ENCODE data around the gene CHST11.
"Not testable (repeated sequence)": the region's sequence is repeated elsewhere in the genome, so short reads cannot be mapped to it uniquely, and the experiment has no call there.

Gene CHST11

GRCh38 chr12:104527653-104528052, 70.9 kb downstream of the CHST11 start:
- H3K4me3 ChIP-seq (ENCODE audit: low read length in 2 of 2); H3K27ac ChIP-seq (ENCODE audit: low read length); H3K36me3 ChIP-seq (ENCODE audit: control insufficient read depth in 2 of 2, insufficient read depth in 2 of 2, low read length in 2 of 2); H3K9me3 ChIP-seq (ENCODE audit: control insufficient read depth in 2 of 2, low read length in 2 of 2); H3K27me3 ChIP-seq (ENCODE audit: control insufficient read depth in 1 of 2, insufficient read depth in 2 of 2, low read length in 2 of 2); H3K9ac ChIP-seq (ENCODE audit: low read length in 2 of 2): not testable (repeated sequence)
- H3K4me1 ChIP-seq (ENCODE audit: control insufficient read depth, insufficient read depth, low read length): peaks cover 13% of the 10 kb centered on the region

- Histone ChIP-seq H3K9ac (ENCODE audit: low read length in 2 of 2) (no peak overlapping the region), H3K27me3 (ENCODE audit: control insufficient read depth in 1 of 2, insufficient read depth in 2 of 2, low read length in 2 of 2) (no peaks in the 10 kb centered on the region), H3K27ac (ENCODE audit: low read length) (no peak overlapping the region), H3K36me3 (ENCODE audit: control insufficient read depth in 2 of 2, insufficient read depth in 2 of 2, low read length in 2 of 2) (no peaks in the 10 kb centered on the region), H3K4me1 (ENCODE audit: control insufficient read depth, insufficient read depth, low read length) (peaks cover 8% of the 10 kb centered on the region), H3K9me3 (ENCODE audit: control insufficient read depth in 2 of 2, low read length in 2 of 2) (no peaks in the 10 kb centered on the region), H3K4me3 (ENCODE audit: low read length in 2 of 2) (no peak overlapping the region)
These were observed 72.6 kb downstream of the CHST11 start for GRCh38 chr12:104529130-104529874.

- H3K27me3 ChIP-seq (ENCODE audit: control insufficient read depth in 1 of 2, insufficient read depth in 2 of 2, low read length in 2 of 2): no peaks in the 10 kb centered on the region
- no peaks in the 10 kb centered on the region for H3K4me1 ChIP-seq (ENCODE audit: control insufficient read depth, insufficient read depth, low read length)
- no peak overlapping the region for H3K4me3 ChIP-seq (ENCODE audit: low read length in 2 of 2)
- no peak overlapping the region for H3K9ac ChIP-seq (ENCODE audit: low read length in 2 of 2)
- H3K36me3 ChIP-seq (ENCODE audit: control insufficient read depth in 2 of 2, insufficient read depth in 2 of 2, low read length in 2 of 2): no peaks in the 10 kb centered on the region
- H3K27ac ChIP-seq (ENCODE audit: low read length): no peak overlapping the region
- H3K9me3 ChIP-seq (ENCODE audit: control insufficient read depth in 2 of 2, low read length in 2 of 2): no peaks in the 10 kb centered on the region
These were observed 75.9 kb downstream of the CHST11 start for GRCh38 chr12:104532636-104533035.

- no peaks in the 10 kb centered on the region for H3K4me1 ChIP-seq (ENCODE audit: control insufficient read depth, insufficient read depth, low read length)
- no peak overlapping the region for H3K27ac ChIP-seq (ENCODE audit: low read length)
- H3K9ac ChIP-seq (ENCODE audit: low read length in 2 of 2): no peak overlapping the region
- H3K36me3 ChIP-seq (ENCODE audit: control insufficient read depth in 2 of 2, insufficient read depth in 2 of 2, low read length in 2 of 2): no peaks in the 10 kb centered on the region
- H3K4me3 ChIP-seq (ENCODE audit: low read length in 2 of 2): no peak overlapping the region
- no peaks in the 10 kb centered on the region for H3K27me3 ChIP-seq (ENCODE audit: control insufficient read depth in 1 of 2, insufficient read depth in 2 of 2, low read length in 2 of 2)
- H3K9me3 ChIP-seq (ENCODE audit: control insufficient read depth in 2 of 2, low read length in 2 of 2): no peaks in the 10 kb centered on the region
These were observed 76.4 kb downstream of the CHST11 start for GRCh38 chr12:104533134-104533533.

GRCh38 chr12:104534162-104534856, 77.6 kb downstream of the CHST11 start:
- no peaks in the 10 kb centered on the region for H3K9me3 ChIP-seq (ENCODE audit: control insufficient read depth in 2 of 2, low read length in 2 of 2)
- no peak overlapping the region for H3K27ac ChIP-seq (ENCODE audit: low read length)
- H3K27me3 ChIP-seq (ENCODE audit: control insufficient read depth in 1 of 2, insufficient read depth in 2 of 2, low read length in 2 of 2): no peaks in the 10 kb centered on the region
- H3K4me3 ChIP-seq (ENCODE audit: low read length in 2 of 2): no peak overlapping the region
- H3K36me3 ChIP-seq (ENCODE audit: control insufficient read depth in 2 of 2, insufficient read depth in 2 of 2, low read length in 2 of 2): no peaks in the 10 kb centered on the region
- no peak overlapping the region for H3K9ac ChIP-seq (ENCODE audit: low read length in 2 of 2)
- H3K4me1 ChIP-seq (ENCODE audit: control insufficient read depth, insufficient read depth, low read length): no peaks in the 10 kb centered on the region

GRCh38 chr12:104534857-104535248, 78.1 kb downstream of the CHST11 start:
- no peak overlapping the region for H3K27ac ChIP-seq (ENCODE audit: low read length)
- H3K4me1 ChIP-seq (ENCODE audit: control insufficient read depth, insufficient read depth, low read length): no peaks in the 10 kb centered on the region

GRCh38 chr12:104535369-104535768, 78.6 kb downstream of the CHST11 start:
- Histone ChIP-seq H3K9ac (ENCODE audit: low read length in 2 of 2) (no peak overlapping the region), H3K27me3 (ENCODE audit: control insufficient read depth in 1 of 2, insufficient read depth in 2 of 2, low read length in 2 of 2) (no peaks in the 10 kb centered on the region), H3K36me3 (ENCODE audit: control insufficient read depth in 2 of 2, insufficient read depth in 2 of 2, low read length in 2 of 2) (no peaks in the 10 kb centered on the region), H3K4me1 (ENCODE audit: control insufficient read depth, insufficient read depth, low read length) (no peaks in the 10 kb centered on the region), H3K9me3 (ENCODE audit: control insufficient read depth in 2 of 2, low read length in 2 of 2) (no peaks in the 10 kb centered on the region), H3K4me3 (ENCODE audit: low read length in 2 of 2) (no peak overlapping the region), H3K27ac (ENCODE audit: low read length) (no peak overlapping the region)

More at GRCh38 chr12:104534857-104535248, 78.1 kb downstream of the CHST11 start:
- no peaks in the 10 kb centered on the region for H3K27me3 ChIP-seq (ENCODE audit: control insufficient read depth in 1 of 2, insufficient read depth in 2 of 2, low read length in 2 of 2)
- no peak overlapping the region for H3K9ac ChIP-seq (ENCODE audit: low read length in 2 of 2)
- no peak overlapping the region for H3K4me3 ChIP-seq (ENCODE audit: low read length in 2 of 2)
- no peaks in the 10 kb centered on the region for H3K36me3 ChIP-seq (ENCODE audit: control insufficient read depth in 2 of 2, insufficient read depth in 2 of 2, low read length in 2 of 2)
- H3K9me3 ChIP-seq (ENCODE audit: control insufficient read depth in 2 of 2, low read length in 2 of 2): no peaks in the 10 kb centered on the region

- no peak overlapping the region for H3K9ac ChIP-seq (ENCODE audit: low read length in 2 of 2)
- H3K27ac ChIP-seq (ENCODE audit: low read length): no peak overlapping the region
- H3K9me3 ChIP-seq (ENCODE audit: control insufficient read depth in 2 of 2, low read length in 2 of 2): no peaks in the 10 kb centered on the region
- no peak overlapping the region for H3K4me3 ChIP-seq (ENCODE audit: low read length in 2 of 2)
- H3K36me3 ChIP-seq (ENCODE audit: control insufficient read depth in 2 of 2, insufficient read depth in 2 of 2, low read length in 2 of 2): no peaks in the 10 kb centered on the region
- H3K4me1 ChIP-seq (ENCODE audit: control insufficient read depth, insufficient read depth, low read length): no peaks in the 10 kb centered on the region
- H3K27me3 ChIP-seq (ENCODE audit: control insufficient read depth in 1 of 2, insufficient read depth in 2 of 2, low read length in 2 of 2): no peaks in the 10 kb centered on the region
These were observed 80.1 kb downstream of the CHST11 start for GRCh38 chr12:104536841-104537240.

GRCh38 chr12:104538056-104538455, 81.3 kb downstream of the CHST11 start:
- Histone ChIP-seq H3K4me3 (ENCODE audit: low read length in 2 of 2) (no peak overlapping the region), H3K27me3 (ENCODE audit: control insufficient read depth in 1 of 2, insufficient read depth in 2 of 2, low read length in 2 of 2) (no peaks in the 10 kb centered on the region), H3K27ac (ENCODE audit: low read length) (no peak overlapping the region), H3K9me3 (ENCODE audit: control insufficient read depth in 2 of 2, low read length in 2 of 2) (no peaks in the 10 kb centered on the region), H3K36me3 (ENCODE audit: control insufficient read depth in 2 of 2, insufficient read depth in 2 of 2, low read length in 2 of 2) (no peaks in the 10 kb centered on the region), H3K4me1 (ENCODE audit: control insufficient read depth, insufficient read depth, low read length) (peaks cover 1% of the 10 kb centered on the region), H3K9ac (ENCODE audit: low read length in 2 of 2) (no peak overlapping the region)

GRCh38 chr12:104538891-104539462, 82.2 kb downstream of the CHST11 start:
- Histone ChIP-seq H3K27me3 (ENCODE audit: control insufficient read depth in 1 of 2, insufficient read depth in 2 of 2, low read length in 2 of 2) (no peaks in the 10 kb centered on the region), H3K27ac (ENCODE audit: low read length) (no peak overlapping the region), H3K9ac (ENCODE audit: low read length in 2 of 2) (no peak overlapping the region), H3K9me3 (ENCODE audit: control insufficient read depth in 2 of 2, low read length in 2 of 2) (no peaks in the 10 kb centered on the region), H3K4me1 (ENCODE audit: control insufficient read depth, insufficient read depth, low read length) (peaks cover 2% of the 10 kb centered on the region), H3K4me3 (ENCODE audit: low read length in 2 of 2) (no peak overlapping the region), H3K36me3 (ENCODE audit: control insufficient read depth in 2 of 2, insufficient read depth in 2 of 2, low read length in 2 of 2) (no peaks in the 10 kb centered on the region)

- Histone ChIP-seq H3K27ac (ENCODE audit: low read length) (no peak overlapping the region), H3K4me1 (ENCODE audit: control insufficient read depth, insufficient read depth, low read length) (peaks cover 2% of the 10 kb centered on the region), H3K27me3 (ENCODE audit: control insufficient read depth in 1 of 2, insufficient read depth in 2 of 2, low read length in 2 of 2) (no peaks in the 10 kb centered on the region), H3K9me3 (ENCODE audit: control insufficient read depth in 2 of 2, low read length in 2 of 2) (no peaks in the 10 kb centered on the region), H3K36me3 (ENCODE audit: control insufficient read depth in 2 of 2, insufficient read depth in 2 of 2, low read length in 2 of 2) (no peaks in the 10 kb centered on the region), H3K9ac (ENCODE audit: low read length in 2 of 2) (no peak overlapping the region), H3K4me3 (ENCODE audit: low read length in 2 of 2) (no peak overlapping the region)
These were observed 88.1 kb downstream of the CHST11 start for GRCh38 chr12:104544836-104545235.

All from stomach smooth muscle (tissue), 2 donors.